Panc1 (cell line): ENCODE data around the gene DNAH9. TPM values are rescaled to one million over a fixed set of nuclear protein-coding genes. Genes with fewer than 3 reads are reported as not detected.

ENCODE experiments used
- ATAC-seq: fragments of 200-7000 bp; cut with Tn5 transposase; 2 replicates; pipeline ENCODE4 v1.9.1; 2020; ENCODE audit warnings: mild to moderate bottlenecking, moderate library complexity
- BruUV-seq: library from RNA; stranded (reverse); fragments of 400-500 nt; replicated peaks from 2 replicates; lab custom pipeline; 2021; lab: Mats Ljungman, UMichigan
- CTCF ChIA-PET: fragments of 300-600 bp; sonication (Branson Sonifier 250); formaldehyde crosslinking; loops from one replicate; lab custom pipeline; 2022; ENCODE audit warnings: antibody characterized with exemption; lab: Charles Lee
- POLR2A ChIA-PET: fragments of 300-600 bp; sonication (Branson Sonifier 250); formaldehyde crosslinking; loops from one replicate; lab custom pipeline; 2022; ENCODE audit warnings: antibody characterized with exemption; lab: Charles Lee
- DNase-seq: peaks from one replicate; pipeline ENCODE4 v3.0.0-alpha.2; 2010; ENCODE audit warnings: low read depth, low spot score
- H3K27ac ChIP-seq: 2 replicates; pipeline ENCODE4 v1.5.1; 2011; ENCODE audit warnings: mild to moderate bottlenecking, low read length, inconsistent platforms
- H3K27me3 ChIP-seq: fragments of 200-500 bp; sonication (Bioruptor generic); 2 replicates; pipeline ENCODE4 v1.6.0; 2014; ENCODE audit warnings: low read length, inconsistent platforms; ENCODE audit not compliant: control insufficient read depth, insufficient read depth
- H3K36me3 ChIP-seq: fragments of 200-500 bp; sonication (Bioruptor generic); 2 replicates; pipeline ENCODE4 v1.5.1; 2014; ENCODE audit warnings: inconsistent platforms, mild to moderate bottlenecking, low read length, moderate library complexity; ENCODE audit not compliant: control insufficient read depth, insufficient read depth
- H3K4me1 ChIP-seq: 2 replicates; pipeline ENCODE4 v1.5.1; 2011; ENCODE audit warnings: inconsistent platforms, mild to moderate bottlenecking, low read length, moderate library complexity; ENCODE audit not compliant: control insufficient read depth, insufficient read depth
- H3K4me3 ChIP-seq, 2 experiments: 2 replicates each; pipeline ENCODE4 v1.5.1; 2011 to 2012; ENCODE audit warnings: low read depth in 2 of 2, low read length in 2 of 2, mild to moderate bottlenecking in 2 of 2, inconsistent platforms in 1 of 2, moderate library complexity in 1 of 2
- H3K9me3 ChIP-seq: fragments of 200-500 bp; sonication (Bioruptor generic); 2 replicates; pipeline ENCODE4 v1.5.1; 2014; ENCODE audit warnings: low read depth, mild to moderate bottlenecking, inconsistent platforms, low read length, moderate library complexity; ENCODE audit not compliant: control insufficient read depth, insufficient read depth
- CTCF ChIP-seq: fragments of 450-650 bp; IDR thresholded peaks from 2 replicates; pipeline ENCODE4 v1.5.1; 2017; ENCODE audit warnings: mild to moderate bottlenecking
- POLR2AphosphoS5 ChIP-seq: IDR thresholded peaks from 2 replicates; pipeline ENCODE4 v1.6.1; 2012; ENCODE audit warnings: mild to moderate bottlenecking, low read depth, low read length, moderate library complexity
- SIN3A ChIP-seq: IDR thresholded peaks from 2 replicates; pipeline ENCODE4 v1.6.1; 2012; ENCODE audit warnings: low read depth, mild to moderate bottlenecking, low read length, moderate library complexity, borderline replicate concordance; ENCODE audit not compliant: insufficient read depth
- TCF7L2 ChIP-seq: IDR thresholded peaks from 2 replicates; pipeline ENCODE4 v1.6.1; 2011; ENCODE audit warnings: mild to moderate bottlenecking, low read depth, low read length, inconsistent platforms
- in situ Hi-C: cut with HindIII; loops from 2 replicates; pipeline ENCODE4 v1.10.0; 2016; ENCODE audit warnings: low sequenced_read_pairs, low pct_unique_long_range_greater_than_20kb
- intact Hi-C: fragments of 100-400 bp; cut with micrococcal nuclease; formaldehyde crosslinking; loops from one replicate; pipeline ENCODE4 v1.10.0; 2022; ENCODE audit not compliant: unreplicated experiment
- total RNA-seq: library from RNA; stranded (reverse); gene quantifications from one replicate; pipeline ENCODE4 v1.2.1, GENCODE V29; 2021; ENCODE audit not compliant: unreplicated experiment
- TF ChIP-seq, protein P1 (sequence below), 2 experiments: IDR thresholded peaks; 2 replicates each; pipeline ENCODE4 v1.6.1; 2011 to 2012; ENCODE audit warnings: low read depth in 2 of 2, control low read depth in 1 of 2, low read length in 1 of 2, mild to moderate bottlenecking in 1 of 2, moderate library complexity in 1 of 2; ENCODE audit not compliant: insufficient read depth in 1 of 2

The DNAH9 gene
- total RNA-seq, 1 experiment from 2014 or later, result not detected

DNA sequence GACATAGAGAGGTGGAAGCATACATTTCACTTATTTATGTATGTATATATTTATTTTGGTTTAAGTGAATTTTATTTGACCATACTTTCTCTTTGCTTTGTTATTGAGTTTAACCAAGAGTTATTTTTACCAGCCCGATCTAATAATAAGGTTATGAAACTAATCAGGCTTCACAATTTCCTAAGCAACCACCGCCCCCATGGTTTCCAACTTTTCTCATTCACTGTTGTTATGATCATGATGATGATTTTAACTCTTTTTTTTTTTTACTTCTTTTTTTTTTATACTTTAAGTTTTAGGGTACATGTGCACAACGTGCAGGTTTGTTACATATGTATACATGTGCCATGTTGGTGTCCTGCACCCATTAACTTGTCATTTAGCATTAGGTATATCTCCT lies 30.6 kb downstream of the DNAH9 start:
- ChIA-PET POLR2A (no interaction called here), CTCF (no interaction called here)
- no TSS peak for BruUV-seq
- DNase-seq, result no peak
- in situ Hi-C loops, result no loop called here
- no peaks in the 10 kb centered on the region for H3K9me3 ChIP-seq
- H3K27me3 ChIP-seq, result peaks cover 2% of the 10 kb centered on the region; the same call in 1 of the 2 replicates
- H3K4me3 ChIP-seq, result no peak overlapping the region
- H3K4me1 ChIP-seq, result no peaks in the 10 kb centered on the region
- TF ChIP-seq, protein P1, sequence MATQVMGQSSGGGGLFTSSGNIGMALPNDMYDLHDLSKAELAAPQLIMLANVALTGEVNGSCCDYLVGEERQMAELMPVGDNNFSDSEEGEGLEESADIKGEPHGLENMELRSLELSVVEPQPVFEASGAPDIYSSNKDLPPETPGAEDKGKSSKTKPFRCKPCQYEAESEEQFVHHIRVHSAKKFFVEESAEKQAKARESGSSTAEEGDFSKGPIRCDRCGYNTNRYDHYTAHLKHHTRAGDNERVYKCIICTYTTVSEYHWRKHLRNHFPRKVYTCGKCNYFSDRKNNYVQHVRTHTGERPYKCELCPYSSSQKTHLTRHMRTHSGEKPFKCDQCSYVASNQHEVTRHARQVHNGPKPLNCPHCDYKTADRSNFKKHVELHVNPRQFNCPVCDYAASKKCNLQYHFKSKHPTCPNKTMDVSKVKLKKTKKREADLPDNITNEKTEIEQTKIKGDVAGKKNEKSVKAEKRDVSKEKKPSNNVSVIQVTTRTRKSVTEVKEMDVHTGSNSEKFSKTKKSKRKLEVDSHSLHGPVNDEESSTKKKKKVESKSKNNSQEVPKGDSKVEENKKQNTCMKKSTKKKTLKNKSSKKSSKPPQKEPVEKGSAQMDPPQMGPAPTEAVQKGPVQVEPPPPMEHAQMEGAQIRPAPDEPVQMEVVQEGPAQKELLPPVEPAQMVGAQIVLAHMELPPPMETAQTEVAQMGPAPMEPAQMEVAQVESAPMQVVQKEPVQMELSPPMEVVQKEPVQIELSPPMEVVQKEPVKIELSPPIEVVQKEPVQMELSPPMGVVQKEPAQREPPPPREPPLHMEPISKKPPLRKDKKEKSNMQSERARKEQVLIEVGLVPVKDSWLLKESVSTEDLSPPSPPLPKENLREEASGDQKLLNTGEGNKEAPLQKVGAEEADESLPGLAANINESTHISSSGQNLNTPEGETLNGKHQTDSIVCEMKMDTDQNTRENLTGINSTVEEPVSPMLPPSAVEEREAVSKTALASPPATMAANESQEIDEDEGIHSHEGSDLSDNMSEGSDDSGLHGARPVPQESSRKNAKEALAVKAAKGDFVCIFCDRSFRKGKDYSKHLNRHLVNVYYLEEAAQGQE (IDR thresholded peaks at IDR 0.05; ENCODE audit: insufficient read depth in 1 of 2, low read depth in 2 of 2, low read length in 1 of 2), result no peak
- no peak for TF ChIP-seq POLR2AphosphoS5
- no peak for TF ChIP-seq TCF7L2
- TF ChIP-seq SIN3A, result no peak
- TF ChIP-seq CTCF, result no peak
- no peaks in the 10 kb centered on the region for H3K36me3 ChIP-seq
- H3K27ac ChIP-seq, result no peak overlapping the region
- ATAC-seq, result no peak
- intact Hi-C loops, result no loop called here

- ChIA-PET POLR2A (interaction anchor here (0.7 kb wide), 1 partner anchor 361 kb away, joined by 3 read pairs; the partner anchor contains the start of gene ZNF18), CTCF (no interaction called here)
- Histone ChIP-seq H3K36me3 (no peaks in the 10 kb centered on the region), H3K4me1 (no peaks in the 10 kb centered on the region), H3K4me3 (no peak overlapping the region), H3K27me3 (no peaks in the 10 kb centered on the region), H3K27ac (no peak overlapping the region), H3K9me3 (no peaks in the 10 kb centered on the region)
- DNase-seq (no peak), ATAC-seq (no peak)
- TF ChIP-seq POLR2AphosphoS5, result no peak
- no peak for TF ChIP-seq SIN3A
- no peak for TF ChIP-seq TCF7L2
- TF ChIP-seq CTCF, result no peak
- TF ChIP-seq, protein P1 (IDR thresholded peaks at IDR 0.05; ENCODE audit: insufficient read depth in 1 of 2, low read depth in 2 of 2, low read length in 1 of 2), result no peak
- intact Hi-C loops (no loop called here), in situ Hi-C loops (no loop called here)
- BruUV-seq, result no TSS peak
Measured at GRCh38 chr17:11636771-11637170, 38.5 kb downstream of the DNAH9 start.
